AG09309 (cell line): ENCODE results near the gene ZBTB22.
A peak's percentile ranks its signal among the peaks of the same experiment; 100 is the strongest.

Source experiments
- DNase-seq: peaks from one replicate; pipeline ENCODE4 v3.0.0-alpha.2; 2010; ENCODE audit warnings: low read depth
- H3K4me3 ChIP-seq: 2 replicates; pipeline ENCODE4 v1.5.1; 2011; ENCODE audit warnings: mild to moderate bottlenecking, low read depth, low read length, moderate library complexity; ENCODE audit not compliant: control insufficient read depth
- CTCF ChIP-seq: IDR thresholded peaks from 2 replicates; pipeline ENCODE4 v1.5.1; 2011; ENCODE audit warnings: mild to moderate bottlenecking, low read depth, low read length, inconsistent platforms; ENCODE audit not compliant: insufficient read depth, control insufficient read depth; ENCODE audit errors: missing control alignments

Gene ZBTB22

GRCh38 chr6:33297406-33297955 is 20.1 kb downstream of the ZBTB22 start:
- peak overlapping the region; percentile 77 for H3K4me3 ChIP-seq
- DNase-seq = no peak
- TF ChIP-seq CTCF = no peak

GRCh38 chr6:33296797-33297405 is 20.6 kb downstream of the ZBTB22 start:
- no peak for TF ChIP-seq CTCF
- no peak for DNase-seq
- H3K4me3 ChIP-seq = peak overlapping the region; percentile 77

GRCh38 chr6:33295621-33296369 is 21.7 kb downstream of the ZBTB22 start:
- no peak for DNase-seq
- H3K4me3 ChIP-seq = no peak overlapping the region
- TF ChIP-seq CTCF = no peak

GRCh38 chr6:33294086-33294823 is 23.3 kb downstream of the ZBTB22 start:
- H3K4me3 ChIP-seq = no peak overlapping the region
- no peak for TF ChIP-seq CTCF
- no peak for DNase-seq

GRCh38 chr6:33292996-33293682 is 24.4 kb downstream of the ZBTB22 start:
- no peak for TF ChIP-seq CTCF
- H3K4me3 ChIP-seq = no peak overlapping the region
- DNase-seq = no peak

GRCh38 chr6:33290459-33290858 is 27.1 kb downstream of the ZBTB22 start:
- peak overlapping the region; percentile 79 for H3K4me3 ChIP-seq
- TF ChIP-seq CTCF = no peak
- DNase-seq = no peak
